DOHH2 (cell line): ENCODE measurements around the gene R3HDM4.

Experiments
- H3F3A ChIP-seq: fragments of 200-600 bp; sonication (generic), shearing (Covaris generic); 2 replicates; pipeline ENCODE4 v1.6.0; 2016; ENCODE audit warnings: antibody characterized with exemption, mild to moderate bottlenecking; ENCODE audit not compliant: control insufficient read depth, insufficient read depth
- H3K27ac ChIP-seq: fragments of 200-600 bp; sonication (generic); 2 replicates; pipeline ENCODE4 v1.5.1; 2014; ENCODE audit warnings: low read depth, mild to moderate bottlenecking, low read length, moderate library complexity
- H3K27me3 ChIP-seq: fragments of 200-600 bp; sonication (generic); 2 replicates; pipeline ENCODE4 v1.6.1; 2014; ENCODE audit warnings: mild to moderate bottlenecking, low read length, mixed read lengths; ENCODE audit not compliant: control insufficient read depth
- H3K36me3 ChIP-seq: fragments of 200-600 bp; sonication (generic); 2 replicates; pipeline ENCODE4 v1.6.1; 2014; ENCODE audit warnings: mild to moderate bottlenecking, low read length, moderate library complexity, mixed read lengths; ENCODE audit not compliant: control insufficient read depth
- H3K4me1 ChIP-seq: fragments of 200-600 bp; sonication (generic); 2 replicates; pipeline ENCODE4 v1.6.1; 2014; ENCODE audit warnings: mild to moderate bottlenecking, low read length, mixed read lengths; ENCODE audit not compliant: control insufficient read depth
- H3K4me2 ChIP-seq: fragments of 200-600 bp; sonication (generic); 2 replicates; pipeline ENCODE4 v1.6.0; 2014; ENCODE audit warnings: mild to moderate bottlenecking, low read length, moderate library complexity
- H3K4me3 ChIP-seq: fragments of 200-600 bp; sonication (generic); 2 replicates; pipeline ENCODE4 v1.5.1; 2014; ENCODE audit warnings: mild to moderate bottlenecking, low read length, mixed read lengths
- H3K79me2 ChIP-seq: fragments of 200-600 bp; sonication (generic); 2 replicates; pipeline ENCODE4 v1.6.1; 2014; ENCODE audit warnings: mild to moderate bottlenecking, low read length, mixed read lengths; ENCODE audit not compliant: control insufficient read depth
- H3K9me2 ChIP-seq: fragments of 200-600 bp; sonication (generic); replicated peaks from 2 replicates; pipeline ENCODE4 v1.6.1; 2014; ENCODE audit warnings: mild to moderate bottlenecking, low read length, mixed read lengths; ENCODE audit not compliant: control insufficient read depth
- H3K9me3 ChIP-seq: fragments of 200-600 bp; sonication (generic); 2 replicates; pipeline ENCODE4 v1.6.1; 2014; ENCODE audit warnings: antibody characterized with exemption, low read length, mixed read lengths; ENCODE audit not compliant: control insufficient read depth, insufficient read depth
- H4K20me1 ChIP-seq: fragments of 200-600 bp; sonication (generic); 2 replicates; pipeline ENCODE4 v1.6.0; 2014; ENCODE audit warnings: low read depth, mild to moderate bottlenecking, antibody characterized with exemption, low read length, moderate library complexity; ENCODE audit not compliant: control insufficient read depth, insufficient read depth
- CTCF ChIP-seq: fragments of 200-600 bp; sonication (generic); IDR thresholded peaks from one replicate; pipeline ENCODE4 v1.5.1; 2014; ENCODE audit warnings: antibody characterized with exemption, mild to moderate bottlenecking, low read depth, low read length; ENCODE audit not compliant: poor library complexity, severe bottlenecking
- EZH2phosphoT487 ChIP-seq: fragments of 200-600 bp; sonication (generic); IDR thresholded peaks from 2 replicates; pipeline ENCODE4 v1.6.1; 2017; ENCODE audit warnings: borderline replicate concordance, mild to moderate bottlenecking, antibody characterized with exemption, low read length, moderate library complexity, mixed read lengths

Gene R3HDM4

GRCh38 chr19:916645-917322 lies 3.8 kb upstream of the R3HDM4 start:
- peaks cover 13% of the 10 kb centered on the region for H3K79me2 ChIP-seq
- H3K4me2 ChIP-seq = no peak overlapping the region; the same call in 1 of the 2 replicates
- no peaks in the 10 kb centered on the region for H3K9me3 ChIP-seq
- H3K36me3 ChIP-seq = no peaks in the 10 kb centered on the region
- TF ChIP-seq CTCF = no peak
- 0 out of 2 replicates have a peak, but pooled peaks have one; percentile 6 for TF ChIP-seq EZH2phosphoT487
- no peak overlapping the region for H3K27ac ChIP-seq
- H3K27me3 ChIP-seq = peaks cover 49% of the 10 kb centered on the region
- peaks cover 3% of the 10 kb centered on the region; the same call in 1 of the 2 replicates for H3F3A ChIP-seq
- H3K9me2 ChIP-seq = no peaks in the 10 kb centered on the region
- H3K4me1 ChIP-seq = peaks cover 38% of the 10 kb centered on the region
- no peaks in the 10 kb centered on the region for H4K20me1 ChIP-seq
- no peak overlapping the region for H3K4me3 ChIP-seq

DNA sequence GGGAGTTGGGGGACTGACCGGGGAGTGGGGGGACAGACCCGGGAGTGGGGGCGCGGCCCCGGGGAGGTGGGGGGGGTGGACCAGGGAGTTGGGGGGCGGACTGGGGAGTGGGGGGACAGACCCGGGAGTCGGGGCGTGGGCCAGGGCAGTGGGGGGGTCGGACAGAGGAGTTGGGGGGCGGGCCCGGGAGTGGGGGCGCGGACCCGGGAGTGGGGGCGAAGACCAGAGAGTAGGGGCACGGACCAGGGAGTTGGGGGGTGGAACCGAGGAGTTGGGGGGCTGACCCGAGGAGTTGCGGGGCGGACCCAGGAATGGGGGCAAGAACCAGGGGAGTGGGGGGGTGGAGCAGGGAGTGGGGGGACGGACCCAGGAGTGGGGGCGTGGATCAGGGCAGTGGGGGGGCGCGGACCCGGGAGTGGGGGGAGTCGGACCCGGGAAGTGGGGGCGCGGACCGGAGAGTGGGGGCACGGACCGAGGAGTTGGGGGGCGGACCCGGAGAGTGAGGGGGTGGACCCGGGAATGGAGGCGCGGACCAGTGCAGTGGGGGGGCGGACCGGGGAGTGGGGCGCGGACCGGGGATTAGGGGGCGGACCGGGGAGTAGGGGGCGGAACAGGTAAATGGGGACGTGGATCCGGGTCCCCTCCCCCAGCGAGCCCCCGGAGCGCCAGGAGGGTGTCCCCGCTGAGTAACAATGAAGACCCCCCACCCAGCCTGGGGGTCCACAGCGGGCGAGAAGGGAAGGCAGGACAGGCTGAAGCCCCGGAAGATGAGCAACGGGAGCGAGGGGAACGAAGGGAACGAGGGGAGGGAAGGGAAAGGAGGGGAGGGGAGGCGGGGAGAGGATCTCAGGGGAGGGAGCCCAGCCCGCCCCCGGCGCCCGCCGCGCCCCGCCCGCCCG lies 589 bp downstream of the R3HDM4 start:
- Histone ChIP-seq H3K4me3 (peak overlapping the region; percentile 94), H3K4me2 (peak overlapping the region; percentile 72), H3K36me3 (no peaks in the 10 kb centered on the region), H3K9me3 (no peaks in the 10 kb centered on the region), H3K4me1 (peaks cover 44% of the 10 kb centered on the region), H3K27me3 (peaks cover 8% of the 10 kb centered on the region), H3K9me2 (no peaks in the 10 kb centered on the region), H4K20me1 (no peaks in the 10 kb centered on the region), H3K79me2 (peaks cover 39% of the 10 kb centered on the region), H3K27ac (peak overlapping the region; percentile 47; the same call in 1 of the 2 replicates), H3F3A (peaks cover 14% of the 10 kb centered on the region)
- no peak for TF ChIP-seq CTCF
- no peak for TF ChIP-seq EZH2phosphoT487

DNA sequence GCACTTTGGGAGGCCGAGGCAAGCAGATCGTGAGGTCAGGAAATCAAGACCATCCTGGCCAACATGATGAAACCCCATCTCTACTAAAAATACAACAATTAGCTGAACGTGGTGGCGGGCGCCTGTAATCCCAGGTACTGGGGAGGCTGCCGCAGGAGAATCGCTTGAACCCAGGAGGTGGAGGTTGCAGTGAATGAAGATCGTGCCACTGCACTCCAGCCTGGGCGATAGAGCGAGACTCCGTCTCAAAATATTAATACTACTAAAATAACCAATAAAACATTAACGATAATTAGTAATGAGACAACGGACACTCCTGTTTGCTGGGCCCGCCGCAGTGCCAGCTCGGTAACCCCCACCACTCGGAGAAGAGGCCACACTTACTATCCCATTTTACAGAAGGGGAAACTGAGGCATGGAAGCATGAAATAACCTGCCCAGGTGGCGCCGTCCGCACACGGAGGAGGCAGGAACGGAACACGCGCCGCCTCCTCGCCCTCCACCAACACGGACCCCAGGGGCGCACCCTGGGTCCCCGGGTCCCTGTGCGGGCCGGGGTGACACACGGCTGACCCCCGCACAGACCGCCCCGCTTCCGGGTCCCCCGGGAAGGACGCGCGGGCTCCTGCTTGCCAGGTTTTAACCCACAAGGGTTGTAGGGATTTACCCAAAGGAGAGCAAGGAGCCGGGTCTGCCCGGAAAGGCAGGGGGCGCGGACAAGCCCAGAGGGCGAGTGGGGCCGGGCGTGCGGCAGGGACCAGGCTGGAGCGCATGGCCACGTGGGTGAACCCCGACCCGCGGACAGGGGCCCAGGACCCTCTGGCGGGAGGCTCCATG lies 1.6 kb downstream of the R3HDM4 start:
- no peaks in the 10 kb centered on the region for H3K9me3 ChIP-seq
- no peaks in the 10 kb centered on the region for H3K36me3 ChIP-seq
- no peaks in the 10 kb centered on the region for H3K27me3 ChIP-seq
- H4K20me1 ChIP-seq = no peaks in the 10 kb centered on the region
- H3K4me3 ChIP-seq = no peak overlapping the region
- peaks cover 44% of the 10 kb centered on the region for H3K79me2 ChIP-seq
- peak overlapping the region; percentile 19; the same call in 1 of the 2 replicates for H3K4me2 ChIP-seq
- TF ChIP-seq EZH2phosphoT487 = no peak
- TF ChIP-seq CTCF = no peak
- no peak overlapping the region for H3K27ac ChIP-seq
- H3K9me2 ChIP-seq = no peaks in the 10 kb centered on the region
- peaks cover 50% of the 10 kb centered on the region for H3K4me1 ChIP-seq
- peaks cover 15% of the 10 kb centered on the region for H3F3A ChIP-seq
